ENCODE results near the gene RERE.
A peak's percentile ranks its signal among the peaks of the same experiment; 100 is the strongest.
"Not testable (repeated sequence)": the region's sequence is repeated elsewhere in the genome, so short reads cannot be mapped to it uniquely, and the experiment has no call there.

RERE gene

GRCh38 chr1:8386247-8386646 lies 431.2 kb downstream of the RERE start:
- Histone ChIP-seq H3K9ac (ENCODE audit: low read length in 5 of 5) (no peak overlapping the region), H3K27me3 (ENCODE audit: control insufficient read depth in 5 of 5, insufficient read depth in 4 of 5, low read length in 5 of 5) (no peaks in the 10 kb centered on the region), H3K4me1 (ENCODE audit: control insufficient read depth in 5 of 5, insufficient read depth in 5 of 5, low read length in 5 of 5) (peaks cover 11 to 65% (median 59%) of the 10 kb centered on the region in 5 donors), H3K36me3 (ENCODE audit: control insufficient read depth in 5 of 5, insufficient read depth in 5 of 5, low read length in 5 of 5) (peaks cover 4 to 23% (median 18%) of the 10 kb centered on the region in 5 donors), H3K4me3 (ENCODE audit: low read depth in 1 of 5, low read length in 5 of 5) (no peak overlapping the region), H3K9me3 (ENCODE audit: control insufficient read depth in 5 of 5, low read length in 5 of 5) (no peaks in the 10 kb centered on the region), H3K27ac (ENCODE audit: low read depth, low read length) (peak overlapping the region; percentile 54)

GRCh38 chr1:8384577-8384976 lies 432.9 kb downstream of the RERE start:
- H3K36me3 ChIP-seq (ENCODE audit: control insufficient read depth in 5 of 5, insufficient read depth in 5 of 5, low read length in 5 of 5), result peaks cover 4 to 26% (median 17%) of the 10 kb centered on the region in 5 donors
- no peaks in the 10 kb centered on the region for H3K9me3 ChIP-seq (ENCODE audit: control insufficient read depth in 5 of 5, low read length in 5 of 5)
- H3K4me3 ChIP-seq (ENCODE audit: low read depth in 1 of 5, low read length in 5 of 5), result no peak overlapping the region
- peaks cover 15 to 76% (median 70%) of the 10 kb centered on the region in 5 donors for H3K4me1 ChIP-seq (ENCODE audit: control insufficient read depth in 5 of 5, insufficient read depth in 5 of 5, low read length in 5 of 5)
- H3K9ac ChIP-seq (ENCODE audit: low read length in 5 of 5), result no peak overlapping the region
- H3K27ac ChIP-seq (ENCODE audit: low read depth, low read length), result peak overlapping the region; percentile 14
- H3K27me3 ChIP-seq (ENCODE audit: control insufficient read depth in 5 of 5, insufficient read depth in 4 of 5, low read length in 5 of 5), result no peaks in the 10 kb centered on the region

GRCh38 chr1:8384088-8384487 lies 433.4 kb downstream of the RERE start:
- Histone ChIP-seq H3K4me3 (ENCODE audit: low read depth in 1 of 5, low read length in 5 of 5) (no peak overlapping the region), H3K27ac (ENCODE audit: low read depth, low read length) (peak overlapping the region; percentile 14), H3K9ac (ENCODE audit: low read length in 5 of 5) (peak overlapping the region in 1 of 5 donors; percentile 1), H3K27me3 (ENCODE audit: control insufficient read depth in 5 of 5, insufficient read depth in 4 of 5, low read length in 5 of 5) (no peaks in the 10 kb centered on the region), H3K9me3 (ENCODE audit: control insufficient read depth in 5 of 5, low read length in 5 of 5) (no peaks in the 10 kb centered on the region), H3K36me3 (ENCODE audit: control insufficient read depth in 5 of 5, insufficient read depth in 5 of 5, low read length in 5 of 5) (peaks cover 3 to 23% (median 12%) of the 10 kb centered on the region in 5 donors), H3K4me1 (ENCODE audit: control insufficient read depth in 5 of 5, insufficient read depth in 5 of 5, low read length in 5 of 5) (peaks cover 18 to 80% (median 75%) of the 10 kb centered on the region in 5 donors)

- Histone ChIP-seq H3K27ac (ENCODE audit: low read depth, low read length) (peak overlapping the region; percentile 87), H3K9me3 (ENCODE audit: control insufficient read depth in 5 of 5, low read length in 5 of 5) (no peaks in the 10 kb centered on the region), H3K4me3 (ENCODE audit: low read depth in 1 of 5, low read length in 5 of 5) (no peak overlapping the region), H3K9ac (ENCODE audit: low read length in 5 of 5) (peak overlapping the region in 1 of 5 donors; percentile 8), H3K27me3 (ENCODE audit: control insufficient read depth in 5 of 5, insufficient read depth in 4 of 5, low read length in 5 of 5) (no peaks in the 10 kb centered on the region), H3K4me1 (ENCODE audit: control insufficient read depth in 5 of 5, insufficient read depth in 5 of 5, low read length in 5 of 5) (peaks cover 24 to 91% (median 85%) of the 10 kb centered on the region in 5 donors), H3K36me3 (ENCODE audit: control insufficient read depth in 5 of 5, insufficient read depth in 5 of 5, low read length in 5 of 5) (peaks cover 0 to 18% (median 9%) of the 10 kb centered on the region in 5 donors)
Observed at GRCh38 chr1:8382608-8383505, 434.6 kb downstream of the RERE start.

GRCh38 chr1:8382051-8382505 lies 435.4 kb downstream of the RERE start:
- Histone ChIP-seq H3K27me3 (ENCODE audit: control insufficient read depth in 5 of 5, insufficient read depth in 4 of 5, low read length in 5 of 5) (no peaks in the 10 kb centered on the region), H3K9me3 (ENCODE audit: control insufficient read depth in 5 of 5, low read length in 5 of 5) (no peaks in the 10 kb centered on the region), H3K4me1 (ENCODE audit: control insufficient read depth in 5 of 5, insufficient read depth in 5 of 5, low read length in 5 of 5) (peaks cover 24 to 92% (median 84%) of the 10 kb centered on the region in 5 donors), H3K27ac (ENCODE audit: low read depth, low read length) (peak overlapping the region; percentile 87), H3K9ac (ENCODE audit: low read length in 5 of 5) (peak overlapping the region in 1 of 5 donors; percentile 4), H3K4me3 (ENCODE audit: low read depth in 1 of 5, low read length in 5 of 5) (no peak overlapping the region), H3K36me3 (ENCODE audit: control insufficient read depth in 5 of 5, insufficient read depth in 5 of 5, low read length in 5 of 5) (peaks cover 0 to 18% (median 12%) of the 10 kb centered on the region in 5 donors)

GRCh38 chr1:8381618-8382017 lies 435.8 kb downstream of the RERE start:
- no peaks in the 10 kb centered on the region for H3K27me3 ChIP-seq (ENCODE audit: control insufficient read depth in 5 of 5, insufficient read depth in 4 of 5, low read length in 5 of 5)
- H3K36me3 ChIP-seq (ENCODE audit: control insufficient read depth in 5 of 5, insufficient read depth in 5 of 5, low read length in 5 of 5), result peaks cover 0 to 18% (median 12%) of the 10 kb centered on the region in 5 donors
- H3K27ac ChIP-seq (ENCODE audit: low read depth, low read length), result peak overlapping the region; percentile 87
- H3K4me1 ChIP-seq (ENCODE audit: control insufficient read depth in 5 of 5, insufficient read depth in 5 of 5, low read length in 5 of 5), result peaks cover 24 to 89% (median 83%) of the 10 kb centered on the region in 5 donors
- peak overlapping the region in 1 of 5 donors; percentile 4 for H3K9ac ChIP-seq (ENCODE audit: low read length in 5 of 5)
- no peaks in the 10 kb centered on the region for H3K9me3 ChIP-seq (ENCODE audit: control insufficient read depth in 5 of 5, low read length in 5 of 5)
- no peak overlapping the region for H3K4me3 ChIP-seq (ENCODE audit: low read depth in 1 of 5, low read length in 5 of 5)

- H3K4me1 ChIP-seq (ENCODE audit: control insufficient read depth in 5 of 5, insufficient read depth in 5 of 5, low read length in 5 of 5), result peaks cover 24 to 85% (median 81%) of the 10 kb centered on the region in 5 donors
Observed at GRCh38 chr1:8380310-8380709, 437.1 kb downstream of the RERE start.

GRCh38 chr1:8379513-8380186 lies 437.8 kb downstream of the RERE start:
- Histone ChIP-seq H3K4me1 (ENCODE audit: control insufficient read depth in 5 of 5, insufficient read depth in 5 of 5, low read length in 5 of 5) (peaks cover 22 to 83% (median 78%) of the 10 kb centered on the region in 5 donors), H3K27ac (ENCODE audit: low read depth, low read length) (peak overlapping the region; percentile 87)

More at GRCh38 chr1:8380310-8380709, 437.1 kb downstream of the RERE start:
- not testable (repeated sequence) for H3K9ac ChIP-seq (ENCODE audit: low read length in 5 of 5); H3K9me3 ChIP-seq (ENCODE audit: control insufficient read depth in 5 of 5, low read length in 5 of 5); H3K27me3 ChIP-seq (ENCODE audit: control insufficient read depth in 5 of 5, insufficient read depth in 4 of 5, low read length in 5 of 5); H3K4me3 ChIP-seq (ENCODE audit: low read depth in 1 of 5, low read length in 5 of 5)
- H3K36me3 ChIP-seq (ENCODE audit: control insufficient read depth in 5 of 5, insufficient read depth in 5 of 5, low read length in 5 of 5), result peaks cover 0 to 23% (median 16%) of the 10 kb centered on the region in 5 donors
- H3K27ac ChIP-seq (ENCODE audit: low read depth, low read length), result peak overlapping the region; percentile 87

GRCh38 chr1:8378981-8379470 lies 438.4 kb downstream of the RERE start:
- peaks cover 0 to 23% (median 16%) of the 10 kb centered on the region in 5 donors for H3K36me3 ChIP-seq (ENCODE audit: control insufficient read depth in 5 of 5, insufficient read depth in 5 of 5, low read length in 5 of 5)
- no peaks in the 10 kb centered on the region for H3K27me3 ChIP-seq (ENCODE audit: control insufficient read depth in 5 of 5, insufficient read depth in 4 of 5, low read length in 5 of 5)
- peak overlapping the region; percentile 87 for H3K27ac ChIP-seq (ENCODE audit: low read depth, low read length)
- no peaks in the 10 kb centered on the region for H3K9me3 ChIP-seq (ENCODE audit: control insufficient read depth in 5 of 5, low read length in 5 of 5)
- peaks cover 19 to 83% (median 78%) of the 10 kb centered on the region in 5 donors for H3K4me1 ChIP-seq (ENCODE audit: control insufficient read depth in 5 of 5, insufficient read depth in 5 of 5, low read length in 5 of 5)
- peak overlapping the region in 2 of 5 donors; percentile 11 to 24 for H3K9ac ChIP-seq (ENCODE audit: low read length in 5 of 5)
- H3K4me3 ChIP-seq (ENCODE audit: low read depth in 1 of 5, low read length in 5 of 5), result peak overlapping the region in 1 of 5 donors; percentile 43

More at GRCh38 chr1:8379513-8380186, 437.8 kb downstream of the RERE start:
- peaks cover 0 to 23% (median 16%) of the 10 kb centered on the region in 5 donors for H3K36me3 ChIP-seq (ENCODE audit: control insufficient read depth in 5 of 5, insufficient read depth in 5 of 5, low read length in 5 of 5)
- no peaks in the 10 kb centered on the region for H3K27me3 ChIP-seq (ENCODE audit: control insufficient read depth in 5 of 5, insufficient read depth in 4 of 5, low read length in 5 of 5)
- H3K4me3 ChIP-seq (ENCODE audit: low read depth in 1 of 5, low read length in 5 of 5), result peak overlapping the region in 1 of 5 donors; percentile 43
- H3K9me3 ChIP-seq (ENCODE audit: control insufficient read depth in 5 of 5, low read length in 5 of 5), result no peaks in the 10 kb centered on the region
- H3K9ac ChIP-seq (ENCODE audit: low read length in 5 of 5), result peak overlapping the region in 2 of 5 donors; percentile 11 to 24
